ENCODE results near the gene PRR3.

DNA sequence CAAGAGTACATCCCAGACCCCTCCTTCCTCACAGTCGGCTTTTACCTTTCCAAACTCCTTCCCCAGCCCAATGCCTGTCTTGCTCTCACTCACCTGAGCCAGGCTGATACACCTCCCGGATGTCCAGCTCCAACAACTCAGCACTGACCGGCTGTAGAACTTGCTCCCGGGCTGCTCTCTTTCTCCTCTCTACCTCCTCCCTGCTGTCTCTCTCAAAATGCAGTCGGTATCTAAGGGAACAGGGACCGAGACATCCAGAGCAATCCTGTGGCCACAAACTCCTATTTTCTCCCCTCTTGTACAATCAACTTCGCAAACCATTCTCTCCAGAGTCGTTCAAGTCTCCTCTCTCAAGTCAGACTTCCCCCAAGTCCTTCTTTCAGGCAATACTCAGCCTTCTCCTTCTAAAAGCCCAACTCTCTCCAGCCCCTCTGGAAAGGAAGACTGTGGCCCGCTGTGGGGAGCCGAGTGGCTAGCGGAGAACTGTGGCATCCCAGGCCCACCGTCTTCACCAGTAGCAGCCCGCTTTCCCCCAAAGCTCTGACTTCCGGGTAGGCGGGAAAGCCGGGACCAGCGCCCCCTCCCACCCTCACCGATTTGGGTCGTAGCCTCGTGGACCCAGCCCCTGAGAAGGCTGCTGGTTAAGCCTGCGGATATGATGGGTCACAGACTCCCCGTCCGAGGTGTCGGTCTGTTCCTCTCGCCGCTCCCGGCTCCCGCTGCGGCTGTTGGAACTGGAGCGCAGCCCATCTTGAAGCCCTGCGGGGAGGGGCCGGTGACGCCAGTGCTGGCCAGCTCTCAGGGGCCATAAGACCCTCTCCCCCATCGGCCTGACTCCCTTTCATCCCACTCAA, 1.9 kb upstream of the PRR3 start:
- TF ChIP-seq, protein P1, sequence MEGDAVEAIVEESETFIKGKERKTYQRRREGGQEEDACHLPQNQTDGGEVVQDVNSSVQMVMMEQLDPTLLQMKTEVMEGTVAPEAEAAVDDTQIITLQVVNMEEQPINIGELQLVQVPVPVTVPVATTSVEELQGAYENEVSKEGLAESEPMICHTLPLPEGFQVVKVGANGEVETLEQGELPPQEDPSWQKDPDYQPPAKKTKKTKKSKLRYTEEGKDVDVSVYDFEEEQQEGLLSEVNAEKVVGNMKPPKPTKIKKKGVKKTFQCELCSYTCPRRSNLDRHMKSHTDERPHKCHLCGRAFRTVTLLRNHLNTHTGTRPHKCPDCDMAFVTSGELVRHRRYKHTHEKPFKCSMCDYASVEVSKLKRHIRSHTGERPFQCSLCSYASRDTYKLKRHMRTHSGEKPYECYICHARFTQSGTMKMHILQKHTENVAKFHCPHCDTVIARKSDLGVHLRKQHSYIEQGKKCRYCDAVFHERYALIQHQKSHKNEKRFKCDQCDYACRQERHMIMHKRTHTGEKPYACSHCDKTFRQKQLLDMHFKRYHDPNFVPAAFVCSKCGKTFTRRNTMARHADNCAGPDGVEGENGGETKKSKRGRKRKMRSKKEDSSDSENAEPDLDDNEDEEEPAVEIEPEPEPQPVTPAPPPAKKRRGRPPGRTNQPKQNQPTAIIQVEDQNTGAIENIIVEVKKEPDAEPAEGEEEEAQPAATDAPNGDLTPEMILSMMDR (IDR thresholded peaks at IDR 0.05; ENCODE audit: insufficient read depth, low read length) = no peak
- TF ChIP-seq POLR2AphosphoS5 (IDR thresholded peaks at IDR 0.05; ENCODE audit: low read depth) = no peak
- TF ChIP-seq, protein P2, sequence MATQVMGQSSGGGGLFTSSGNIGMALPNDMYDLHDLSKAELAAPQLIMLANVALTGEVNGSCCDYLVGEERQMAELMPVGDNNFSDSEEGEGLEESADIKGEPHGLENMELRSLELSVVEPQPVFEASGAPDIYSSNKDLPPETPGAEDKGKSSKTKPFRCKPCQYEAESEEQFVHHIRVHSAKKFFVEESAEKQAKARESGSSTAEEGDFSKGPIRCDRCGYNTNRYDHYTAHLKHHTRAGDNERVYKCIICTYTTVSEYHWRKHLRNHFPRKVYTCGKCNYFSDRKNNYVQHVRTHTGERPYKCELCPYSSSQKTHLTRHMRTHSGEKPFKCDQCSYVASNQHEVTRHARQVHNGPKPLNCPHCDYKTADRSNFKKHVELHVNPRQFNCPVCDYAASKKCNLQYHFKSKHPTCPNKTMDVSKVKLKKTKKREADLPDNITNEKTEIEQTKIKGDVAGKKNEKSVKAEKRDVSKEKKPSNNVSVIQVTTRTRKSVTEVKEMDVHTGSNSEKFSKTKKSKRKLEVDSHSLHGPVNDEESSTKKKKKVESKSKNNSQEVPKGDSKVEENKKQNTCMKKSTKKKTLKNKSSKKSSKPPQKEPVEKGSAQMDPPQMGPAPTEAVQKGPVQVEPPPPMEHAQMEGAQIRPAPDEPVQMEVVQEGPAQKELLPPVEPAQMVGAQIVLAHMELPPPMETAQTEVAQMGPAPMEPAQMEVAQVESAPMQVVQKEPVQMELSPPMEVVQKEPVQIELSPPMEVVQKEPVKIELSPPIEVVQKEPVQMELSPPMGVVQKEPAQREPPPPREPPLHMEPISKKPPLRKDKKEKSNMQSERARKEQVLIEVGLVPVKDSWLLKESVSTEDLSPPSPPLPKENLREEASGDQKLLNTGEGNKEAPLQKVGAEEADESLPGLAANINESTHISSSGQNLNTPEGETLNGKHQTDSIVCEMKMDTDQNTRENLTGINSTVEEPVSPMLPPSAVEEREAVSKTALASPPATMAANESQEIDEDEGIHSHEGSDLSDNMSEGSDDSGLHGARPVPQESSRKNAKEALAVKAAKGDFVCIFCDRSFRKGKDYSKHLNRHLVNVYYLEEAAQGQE (IDR thresholded peaks at IDR 0.05; ENCODE audit: insufficient replicate concordance, low read depth) = no peak

Data from HL-60 (cell line).